GM21825 (cell line): ENCODE data around the gene SLC13A3.

ENCODE experiments used
- ATAC-seq: cut with Tn5 transposase; IDR thresholded peaks from one replicate; pipeline ENCODE4 v1.9.1; 2021; ENCODE audit warnings: mild to moderate bottlenecking, moderate library complexity; ENCODE audit not compliant: unreplicated experiment

Gene SLC13A3

GRCh38 chr20:46545077-46545826, 106.0 kb downstream of the SLC13A3 start:
- ATAC-seq, result no peak

- no peak for ATAC-seq
Observed at GRCh38 chr20:46544576-46544975, 106.7 kb downstream of the SLC13A3 start.

- ATAC-seq, result no peak
Observed at GRCh38 chr20:46543959-46544358, 107.3 kb downstream of the SLC13A3 start.

- ATAC-seq, result no peak
Observed at GRCh38 chr20:46543033-46543432, 108.2 kb downstream of the SLC13A3 start.

GRCh38 chr20:46541229-46541935, 109.9 kb downstream of the SLC13A3 start:
- no peak for ATAC-seq

GRCh38 chr20:46539113-46539512, 112.1 kb downstream of the SLC13A3 start:
- no peak for ATAC-seq

- no peak for ATAC-seq
Observed at GRCh38 chr20:46530640-46531039, 120.6 kb downstream of the SLC13A3 start.

- ATAC-seq, result no peak
Observed at GRCh38 chr20:46523696-46524328, 127.4 kb downstream of the SLC13A3 start.

- ATAC-seq, result no peak
Observed at GRCh38 chr20:46523108-46523507, 128.2 kb downstream of the SLC13A3 start.

- no peak for ATAC-seq
Observed at GRCh38 chr20:46520976-46521579, 130.2 kb downstream of the SLC13A3 start.

GRCh38 chr20:46520540-46520939, 130.7 kb downstream of the SLC13A3 start:
- no peak for ATAC-seq

- ATAC-seq, result no peak
Observed at GRCh38 chr20:46519471-46520068, 131.7 kb downstream of the SLC13A3 start.

GRCh38 chr20:46512943-46513844, 138.1 kb downstream of the SLC13A3 start, which contains the start of gene ZNF334:
TSS of gene ZNF334 (minus strand) at chr20:46513559. CDS start at chr20:46512102, 1,457 bp downstream.
- peak; percentile 69 for ATAC-seq

- no peak for ATAC-seq
Observed at GRCh38 chr20:46509523-46509922, 141.7 kb downstream of the SLC13A3 start.
